Smooth muscle cell (in vitro differentiated cells): Measurements from ENCODE around the gene PLXNA3. TPM values are rescaled to one million over a fixed set of nuclear protein-coding genes. Genes with fewer than 3 reads are reported as not detected.

ENCODE experiments used
- DNase-seq: peaks from one replicate; lab custom pipeline; 2025; ENCODE audit not compliant: unreplicated experiment; lab: John Stamatoyannopoulos, UW
- H2AFZ ChIP-seq: fragments of 200-600 bp; sonication (generic); 2 replicates; pipeline ENCODE4 v1.6.0; 2016; ENCODE audit warnings: antibody characterized with exemption, low read depth, mild to moderate bottlenecking
- H3F3A ChIP-seq: fragments of 200-600 bp; sonication (generic); 2 replicates; pipeline ENCODE4 v1.6.0; 2017; ENCODE audit warnings: antibody characterized with exemption, low read depth
- H3K27ac ChIP-seq: fragments of 200-600 bp; sonication (generic); 2 replicates; pipeline ENCODE4 v1.5.1; 2016; ENCODE audit warnings: low read depth, mild to moderate bottlenecking
- H3K27me3 ChIP-seq: fragments of 200-600 bp; sonication (generic); 2 replicates; pipeline ENCODE4 v1.6.1; 2016; ENCODE audit warnings: low read depth, mild to moderate bottlenecking
- H3K36me3 ChIP-seq: fragments of 200-600 bp; sonication (generic); 2 replicates; pipeline ENCODE4 v1.5.1; 2016; ENCODE audit warnings: low read depth
- H3K4me1 ChIP-seq: fragments of 200-600 bp; sonication (generic); 2 replicates; pipeline ENCODE4 v1.5.1; 2016; ENCODE audit warnings: low read depth
- H3K4me2 ChIP-seq: fragments of 200-600 bp; sonication (generic); 2 replicates; pipeline ENCODE4 v1.6.0; 2016; ENCODE audit warnings: mild to moderate bottlenecking
- H3K4me3 ChIP-seq: fragments of 200-600 bp; sonication (generic); 2 replicates; pipeline ENCODE4 v1.5.1; 2016; ENCODE audit warnings: mild to moderate bottlenecking
- H3K79me2 ChIP-seq: fragments of 200-600 bp; sonication (generic); 2 replicates; pipeline ENCODE4 v1.6.0; 2016; ENCODE audit warnings: low read depth, mild to moderate bottlenecking
- H3K9ac ChIP-seq: fragments of 200-600 bp; sonication (generic); 2 replicates; pipeline ENCODE4 v1.6.0; 2016; ENCODE audit warnings: low read depth
- H3K9me3 ChIP-seq: fragments of 200-600 bp; sonication (generic); replicated peaks from 2 replicates; pipeline ENCODE4 v1.5.1; 2016; ENCODE audit warnings: low read depth
- H4K20me1 ChIP-seq: fragments of 200-600 bp; sonication (generic); 2 replicates; pipeline ENCODE4 v1.6.0; 2016; ENCODE audit warnings: low read depth
- CTCF ChIP-seq: fragments of 200-600 bp; sonication (generic); IDR thresholded peaks from 2 replicates; pipeline ENCODE4 v1.5.1; 2017; ENCODE audit warnings: borderline replicate concordance, mild to moderate bottlenecking, antibody characterized with exemption; ENCODE audit not compliant: insufficient read depth, poor library complexity, severe bottlenecking
- WGBS: methylation state at CpG from one replicate; pipeline ENCODE4 v1.1.7; 2016; ENCODE audit warnings: low lambda C conversion rate; 5-methylcytosine and 5-hydroxymethylcytosine counted together
- polyA plus RNA-seq: library from polyadenylated mRNA; unstranded; fragments of >200 nt; fragmentation: Nextera tagmentation; extraction: Ambion mirVana; gene quantifications from 2 replicates; pipeline ENCODE4 v1.2.1, GENCODE V29; 2016
- total RNA-seq: library from RNA; depleted of rRNA; stranded (reverse); fragments of >200 nt; gene quantifications from 2 replicates; pipeline ENCODE4 v1.2.3, GENCODE V29; 2014

PLXNA3 gene
- total and polyA plus RNA-seq, 2 experiments from 2014 or later, result 33.6 to 38.2 TPM

- Histone ChIP-seq H3K4me1 (no peaks in the 10 kb centered on the region), H3K79me2 (no peaks in the 10 kb centered on the region), H3F3A (peaks cover 2% of the 10 kb centered on the region), H3K9me3 (no peaks in the 10 kb centered on the region), H3K4me2 (no peak overlapping the region), H3K36me3 (no peaks in the 10 kb centered on the region), H3K27ac (no peak overlapping the region), H3K27me3 (no peaks in the 10 kb centered on the region), H3K4me3 (no peak overlapping the region), H3K9ac (no peak overlapping the region), H2AFZ (no peak overlapping the region), H4K20me1 (no peaks in the 10 kb centered on the region)
- 88% methylated on average over 11 of the region's 13 CpGs for WGBS
- DNase-seq, result no peak
- TF ChIP-seq CTCF, result no peak
These were observed 50.3 kb downstream of the PLXNA3 start for GRCh38 chrX:154508384-154508745.

- Histone ChIP-seq H3K4me2 (no peak overlapping the region), H3K36me3 (no peaks in the 10 kb centered on the region), H3K9ac (no peak overlapping the region), H2AFZ (no peak overlapping the region), H3K9me3 (no peaks in the 10 kb centered on the region), H3K4me1 (no peaks in the 10 kb centered on the region), H3K79me2 (peaks cover 7% of the 10 kb centered on the region), H3K27me3 (no peaks in the 10 kb centered on the region), H3K4me3 (no peak overlapping the region), H3K27ac (no peak overlapping the region), H4K20me1 (no peaks in the 10 kb centered on the region), H3F3A (peaks cover 2% of the 10 kb centered on the region)
- no peak for TF ChIP-seq CTCF
- DNase-seq, result no peak
- 90% methylated on average over 5 of the region's 5 CpGs for WGBS
These were observed 51.4 kb downstream of the PLXNA3 start for GRCh38 chrX:154509455-154509854.

- Histone ChIP-seq H3K4me3 (no peak overlapping the region), H3F3A (no peaks in the 10 kb centered on the region), H3K9ac (no peak overlapping the region), H3K4me1 (no peaks in the 10 kb centered on the region), H2AFZ (no peak overlapping the region), H3K9me3 (no peaks in the 10 kb centered on the region), H3K36me3 (no peaks in the 10 kb centered on the region), H3K79me2 (peaks cover 7% of the 10 kb centered on the region), H3K4me2 (no peak overlapping the region), H3K27me3 (no peaks in the 10 kb centered on the region), H3K27ac (no peak overlapping the region), H4K20me1 (no peaks in the 10 kb centered on the region)
- DNase-seq, result no peak
- 87% methylated on average over 12 of the region's 12 CpGs for WGBS
- TF ChIP-seq CTCF, result no peak
These were observed 53.7 kb downstream of the PLXNA3 start for GRCh38 chrX:154511761-154512160.

- Histone ChIP-seq H3K9ac (no peak overlapping the region), H3K79me2 (peaks cover 7% of the 10 kb centered on the region), H4K20me1 (no peaks in the 10 kb centered on the region), H3K9me3 (no peaks in the 10 kb centered on the region), H3K4me3 (no peak overlapping the region), H3K27ac (no peak overlapping the region), H3K4me1 (peaks cover 4% of the 10 kb centered on the region), H3K36me3 (no peaks in the 10 kb centered on the region), H3K27me3 (no peaks in the 10 kb centered on the region), H3F3A (no peaks in the 10 kb centered on the region), H3K4me2 (no peak overlapping the region), H2AFZ (no peak overlapping the region)
- no peak for TF ChIP-seq CTCF
- 90% methylated on average over 16 of the region's 16 CpGs for WGBS
- no peak for DNase-seq
These were observed 54.9 kb downstream of the PLXNA3 start for GRCh38 chrX:154512879-154513553.
